HG03108 (cell line): ENCODE data around the gene ERBIN.

Experiments
- ATAC-seq: cut with Tn5 transposase; IDR thresholded peaks from one replicate; pipeline ENCODE4 v1.9.1; 2021; ENCODE audit warnings: moderate library complexity; ENCODE audit not compliant: unreplicated experiment

The ERBIN gene

GRCh38 chr5:66113160-66113559, 186.8 kb downstream of the ERBIN start:
- no peak for ATAC-seq

GRCh38 chr5:66118304-66118703, 191.9 kb downstream of the ERBIN start:
- no peak for ATAC-seq

GRCh38 chr5:66122379-66123034, 196.1 kb downstream of the ERBIN start:
- ATAC-seq, result no peak

GRCh38 chr5:66129144-66129543, 202.8 kb downstream of the ERBIN start:
- no peak for ATAC-seq

GRCh38 chr5:66130493-66130892, 204.1 kb downstream of the ERBIN start:
- no peak for ATAC-seq
